Activated CD8-positive, alpha-beta memory T cell treated with anti-CD3 and anti-CD28 coated beads, Interleukin-2, amount 50 U/mL, for 1 hour (primary cell): Measurements from ENCODE around the gene GXYLT1.
"Not testable (repeated sequence)": the region's sequence is repeated elsewhere in the genome, so short reads cannot be mapped to it uniquely, and the experiment has no call there.

Source experiments
- DNase-seq: peaks from one replicate; pipeline ENCODE4 v3.0.0-alpha.2; 2020; ENCODE audit errors: extremely low read depth

GXYLT1 gene

GRCh38 chr12:42145197-42145549, 499 bp upstream of the GXYLT1 start:
- DNase-seq, result no peak

- no peak for DNase-seq
Measured at GRCh38 chr12:42144158-42144407, 591 bp downstream of the GXYLT1 start.

DNA sequence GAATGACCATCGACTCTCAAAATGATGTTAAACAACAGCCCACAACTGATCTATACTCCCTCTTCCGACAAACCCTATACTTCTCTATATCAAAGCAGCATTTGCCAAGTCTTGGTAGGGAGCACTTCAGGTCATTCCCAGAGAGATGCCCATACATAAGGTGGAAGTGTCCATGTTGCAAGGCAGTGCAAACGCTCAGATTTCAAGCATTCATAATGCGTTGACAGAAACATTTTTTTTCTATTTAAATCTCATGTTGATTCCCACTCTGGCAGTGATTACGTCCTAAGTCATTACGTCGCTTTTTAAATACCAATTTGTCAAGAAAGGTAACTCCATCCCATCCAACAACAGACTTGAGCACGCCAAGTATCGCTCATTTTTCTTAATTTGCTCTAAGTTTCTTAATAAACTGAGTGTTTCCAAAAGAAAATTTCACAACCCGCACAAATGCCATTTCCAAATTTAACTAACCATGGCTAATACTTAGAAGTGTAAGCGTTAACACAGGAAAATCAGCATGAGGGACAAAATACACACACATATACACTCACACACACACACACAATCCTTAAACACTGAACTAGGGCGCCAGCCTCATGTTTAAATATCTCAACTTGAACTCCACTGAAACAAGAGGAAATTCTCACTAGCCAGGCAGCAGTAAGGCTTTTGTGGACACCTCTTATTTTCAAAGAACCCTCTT, 1.1 kb downstream of the GXYLT1 start:
- no peak for DNase-seq

- no peak for DNase-seq
Measured at GRCh38 chr12:42141981-42142606, 2.6 kb downstream of the GXYLT1 start.

DNA sequence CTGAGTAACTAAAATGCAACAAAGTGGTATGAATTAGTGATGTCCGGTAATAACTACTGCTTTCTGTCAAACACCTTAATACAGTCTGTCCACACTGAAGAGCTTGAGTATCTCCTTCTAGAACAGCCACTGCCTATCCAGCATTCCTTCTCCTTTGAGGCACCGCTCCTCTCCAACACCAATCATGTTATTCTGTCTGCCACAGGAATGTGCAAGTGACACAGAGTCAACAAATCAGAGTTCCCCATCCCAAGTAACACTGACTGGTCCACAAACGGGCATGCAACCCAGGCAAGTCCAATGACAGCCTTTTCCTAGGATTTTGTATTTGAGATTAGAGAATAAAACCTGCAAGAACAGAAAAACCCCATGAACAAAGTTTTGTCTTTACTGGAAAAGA, 3.8 kb downstream of the GXYLT1 start:
- no peak for DNase-seq

GRCh38 chr12:42135259-42135814, 9.3 kb downstream of the GXYLT1 start:
- DNase-seq, result no peak

DNA sequence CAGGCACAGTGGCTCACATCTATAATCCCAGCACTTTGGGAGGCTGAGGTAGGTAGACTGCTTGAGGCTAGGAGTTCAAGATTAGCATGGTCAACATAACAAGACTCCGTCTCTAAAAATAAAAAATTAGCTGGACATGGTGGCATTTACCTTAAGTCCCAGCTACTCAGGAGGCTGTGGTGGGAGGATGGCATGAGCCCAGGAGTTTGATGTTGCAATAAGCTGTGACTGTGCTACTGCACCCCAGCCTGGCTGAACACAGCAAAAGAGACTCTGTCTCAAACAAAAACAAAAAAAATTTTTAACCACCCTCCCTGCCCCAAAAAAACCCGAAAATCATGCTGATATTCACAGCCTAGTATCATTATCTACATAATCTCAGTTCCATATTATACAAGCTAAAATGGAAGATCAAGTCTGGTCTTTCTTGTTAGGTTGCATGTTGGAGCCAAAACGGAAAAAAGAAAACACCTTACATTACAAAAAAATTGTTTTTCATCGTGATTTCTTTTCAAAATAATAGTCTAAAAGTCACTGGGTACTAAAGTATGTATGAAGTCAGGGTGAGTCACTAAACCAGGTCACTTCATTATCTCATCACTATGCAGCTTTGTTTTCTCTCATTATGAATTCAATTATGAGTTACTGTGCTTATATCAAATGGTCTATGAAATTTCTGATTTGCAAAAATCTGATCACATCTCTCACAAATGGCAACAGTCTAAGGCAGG, 13.8 kb downstream of the GXYLT1 start:
- no peak for DNase-seq

- DNase-seq, result no peak
Measured at GRCh38 chr12:42129595-42130204, 15.0 kb downstream of the GXYLT1 start.

DNA sequence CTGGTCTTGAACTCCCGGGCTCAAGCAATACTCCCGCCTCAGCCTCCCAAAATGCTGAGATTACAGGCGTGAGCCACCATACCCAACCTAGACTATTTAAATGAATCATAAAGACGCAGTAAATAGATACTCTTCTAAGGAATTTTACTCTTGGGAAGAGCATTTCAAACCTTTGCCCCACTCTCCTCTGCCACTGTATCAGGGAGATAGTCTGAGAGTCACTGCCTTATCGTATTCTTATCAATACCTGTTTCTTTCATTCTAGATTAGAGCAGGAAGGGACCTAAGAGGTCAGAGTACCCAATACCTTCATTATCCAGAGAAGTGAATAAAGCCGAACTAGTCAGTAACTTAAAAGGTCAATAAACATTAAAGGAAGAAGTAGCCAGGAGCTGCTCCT, 15.8 kb downstream of the GXYLT1 start:
- DNase-seq, result no peak

- no peak for DNase-seq
Measured at GRCh38 chr12:42128327-42128726, 16.3 kb downstream of the GXYLT1 start.

GRCh38 chr12:42126963-42127362, 17.7 kb downstream of the GXYLT1 start:
- DNase-seq, result no peak

DNA sequence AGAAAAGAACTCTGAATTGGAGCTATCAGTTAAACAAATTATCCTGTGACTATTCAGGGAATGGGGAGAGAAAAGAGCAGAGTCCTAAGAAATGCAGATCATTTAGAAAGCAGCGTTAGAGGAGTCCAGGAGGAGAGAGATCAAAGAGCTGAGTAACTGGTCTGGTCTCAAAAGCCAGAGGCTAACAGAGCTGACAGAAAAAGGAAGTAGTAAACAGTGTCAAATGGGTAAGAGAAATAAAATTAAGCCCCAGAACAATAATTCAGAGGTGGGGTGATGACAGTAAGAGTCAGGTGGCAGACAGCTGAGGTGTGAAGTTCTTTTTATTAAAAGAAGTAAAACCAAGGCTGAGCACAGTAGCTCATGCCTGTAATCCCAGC, 19.3 kb downstream of the GXYLT1 start:
- DNase-seq, result no peak

- no peak for DNase-seq
Measured at GRCh38 chr12:42124764-42125387, 19.8 kb downstream of the GXYLT1 start.

DNA sequence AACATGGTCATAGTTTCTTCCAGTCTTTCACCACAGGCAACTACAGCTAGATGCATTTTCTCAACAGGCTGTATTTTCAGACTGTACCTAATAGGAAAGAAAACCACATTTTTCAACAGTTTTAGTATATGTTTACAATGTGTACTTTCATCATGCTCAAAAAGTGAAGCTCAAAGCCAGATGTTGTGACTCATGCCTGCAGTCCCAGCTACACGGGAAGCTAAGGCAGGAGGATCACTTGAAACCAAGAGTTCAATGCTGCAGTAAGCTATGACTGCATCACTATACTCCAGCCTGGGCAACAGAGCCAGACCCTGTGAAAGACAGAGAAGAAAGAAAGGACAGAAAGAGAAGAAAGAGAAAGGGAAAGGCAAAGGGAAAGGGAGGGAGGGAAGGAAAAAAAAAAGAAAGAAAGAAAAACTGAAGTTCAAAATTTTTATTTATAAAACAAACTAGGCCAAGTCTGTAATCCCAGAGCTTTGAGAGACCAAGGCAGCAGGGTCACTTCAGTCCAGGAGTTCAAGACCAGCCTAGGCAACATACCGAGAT, 25.5 kb downstream of the GXYLT1 start:
- no peak for DNase-seq

- no peak for DNase-seq
Measured at GRCh38 chr12:42118136-42118879, 26.4 kb downstream of the GXYLT1 start.

- no peak for DNase-seq
Measured at GRCh38 chr12:42109031-42109430, 35.6 kb downstream of the GXYLT1 start.

- DNase-seq, result not testable (repeated sequence)
Measured at GRCh38 chr12:42106791-42107190, 37.9 kb downstream of the GXYLT1 start.

- no peak for DNase-seq
Measured at GRCh38 chr12:42104784-42105183, 39.9 kb downstream of the GXYLT1 start.

DNA sequence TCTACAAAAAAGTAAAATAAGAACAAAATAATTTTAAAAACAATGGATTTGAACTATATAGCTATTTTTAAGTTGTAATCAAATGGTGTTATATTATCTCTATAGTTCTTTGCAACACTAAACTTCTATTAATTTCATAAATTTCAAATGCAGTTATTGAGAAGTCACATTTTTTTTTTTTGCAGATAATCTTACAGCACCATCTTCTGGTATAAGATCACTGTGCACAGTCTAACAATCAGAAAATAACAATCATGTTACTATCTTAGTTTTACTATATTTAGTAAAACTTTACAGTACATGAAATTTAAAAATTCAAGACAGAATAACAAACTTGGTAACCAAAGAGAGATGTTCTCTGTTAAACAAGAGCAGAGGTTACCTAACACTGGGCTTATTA, 40.6 kb downstream of the GXYLT1 start:
- DNase-seq, result no peak

DNA sequence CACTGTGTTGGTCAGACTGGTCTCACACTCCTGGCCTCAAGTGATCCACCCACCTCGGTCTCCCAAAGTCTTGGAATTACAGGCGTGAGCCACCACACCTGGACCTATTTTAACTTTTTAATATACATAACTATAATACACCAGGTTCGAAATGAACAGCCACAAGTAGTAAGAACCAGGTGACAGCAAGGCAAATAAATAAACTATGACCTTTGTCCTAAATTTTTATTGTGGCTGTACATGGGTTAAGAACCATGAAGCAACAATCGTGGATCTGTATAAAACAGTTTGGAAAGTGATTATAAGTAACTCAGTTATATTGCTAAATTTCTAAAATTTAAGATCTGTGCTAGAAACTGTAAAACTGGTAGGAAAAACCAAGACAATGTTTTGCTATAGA, 41.5 kb downstream of the GXYLT1 start:
- DNase-seq, result no peak

GRCh38 chr12:42102720-42103119, 42.0 kb downstream of the GXYLT1 start:
- DNase-seq, result no peak
